AG09319 (cell line): ENCODE data around the gene FITM1.
A peak's percentile ranks its signal among the peaks of the same experiment; 100 is the strongest.

Experiments
- DNase-seq: peaks from one replicate; pipeline ENCODE4 v3.0.0-alpha.2; 2010; ENCODE audit warnings: low read depth; ENCODE audit errors: extremely low read depth
- TF ChIP-seq, protein P1 (sequence below): IDR thresholded peaks from 2 replicates; pipeline ENCODE4 v1.5.1; 2011; ENCODE audit warnings: low read depth, mild to moderate bottlenecking, inconsistent platforms, low read length, moderate library complexity

FITM1 gene

DNA sequence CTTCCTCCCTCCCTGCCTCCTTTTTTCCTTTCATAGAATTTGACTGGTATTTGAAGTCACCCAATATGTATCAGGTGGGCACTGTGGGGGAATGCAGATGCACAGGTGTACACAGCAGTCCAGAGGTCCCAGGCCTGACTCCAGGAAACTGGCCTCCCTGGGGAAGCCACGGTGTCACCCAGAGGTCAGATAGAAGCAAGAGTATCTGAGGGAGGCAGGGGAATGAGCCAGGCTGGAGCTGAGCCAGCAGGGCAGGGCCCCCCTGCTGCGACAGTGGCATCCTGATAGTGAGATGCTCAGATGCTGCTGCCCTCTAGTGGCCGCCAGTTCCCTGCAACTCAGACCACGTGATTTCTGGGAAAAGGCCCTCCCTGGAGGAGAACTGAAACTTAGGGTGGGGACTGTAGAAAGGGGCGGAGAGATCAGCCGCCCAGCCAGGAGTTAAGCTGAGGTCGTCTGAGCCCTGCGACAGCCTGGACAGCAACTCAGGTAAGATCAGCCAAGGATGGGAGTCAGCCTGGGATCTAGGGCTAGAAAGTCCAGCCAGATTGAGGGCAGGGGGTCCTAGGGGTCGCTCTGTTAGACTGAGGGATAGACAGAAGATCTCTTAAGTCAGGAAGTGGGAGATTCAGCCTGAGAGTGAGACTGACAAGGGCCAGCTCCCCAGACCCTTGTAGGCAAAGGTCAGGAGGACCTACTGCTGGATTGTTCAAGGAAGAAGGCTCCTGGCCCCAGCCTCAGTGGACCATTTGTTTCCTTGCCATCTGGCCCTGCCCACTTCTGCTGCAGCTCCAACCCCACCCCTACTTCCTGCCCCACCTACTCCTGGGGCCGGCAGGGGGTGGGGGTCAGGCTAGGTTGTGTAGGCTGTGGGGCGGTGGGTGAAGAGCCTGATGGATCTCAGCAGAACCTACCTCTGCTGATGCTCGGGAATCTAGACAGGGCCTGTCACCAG, 30.7 kb downstream of the FITM1 start, which contains the start of gene IRF9:
Gene IRF9, plus strand, starts transcription at position 416 of the 955 bp plus-strand sequence. CDS start 880 bp downstream, outside the sequence.
- DNase-seq = peak; percentile 90
- TF ChIP-seq, protein P1, sequence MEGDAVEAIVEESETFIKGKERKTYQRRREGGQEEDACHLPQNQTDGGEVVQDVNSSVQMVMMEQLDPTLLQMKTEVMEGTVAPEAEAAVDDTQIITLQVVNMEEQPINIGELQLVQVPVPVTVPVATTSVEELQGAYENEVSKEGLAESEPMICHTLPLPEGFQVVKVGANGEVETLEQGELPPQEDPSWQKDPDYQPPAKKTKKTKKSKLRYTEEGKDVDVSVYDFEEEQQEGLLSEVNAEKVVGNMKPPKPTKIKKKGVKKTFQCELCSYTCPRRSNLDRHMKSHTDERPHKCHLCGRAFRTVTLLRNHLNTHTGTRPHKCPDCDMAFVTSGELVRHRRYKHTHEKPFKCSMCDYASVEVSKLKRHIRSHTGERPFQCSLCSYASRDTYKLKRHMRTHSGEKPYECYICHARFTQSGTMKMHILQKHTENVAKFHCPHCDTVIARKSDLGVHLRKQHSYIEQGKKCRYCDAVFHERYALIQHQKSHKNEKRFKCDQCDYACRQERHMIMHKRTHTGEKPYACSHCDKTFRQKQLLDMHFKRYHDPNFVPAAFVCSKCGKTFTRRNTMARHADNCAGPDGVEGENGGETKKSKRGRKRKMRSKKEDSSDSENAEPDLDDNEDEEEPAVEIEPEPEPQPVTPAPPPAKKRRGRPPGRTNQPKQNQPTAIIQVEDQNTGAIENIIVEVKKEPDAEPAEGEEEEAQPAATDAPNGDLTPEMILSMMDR = peak; percentile 93

GRCh38 chr14:24162093-24162492, 31.6 kb downstream of the FITM1 start:
- TF ChIP-seq, protein P1 = no peak
- no peak for DNase-seq

DNA sequence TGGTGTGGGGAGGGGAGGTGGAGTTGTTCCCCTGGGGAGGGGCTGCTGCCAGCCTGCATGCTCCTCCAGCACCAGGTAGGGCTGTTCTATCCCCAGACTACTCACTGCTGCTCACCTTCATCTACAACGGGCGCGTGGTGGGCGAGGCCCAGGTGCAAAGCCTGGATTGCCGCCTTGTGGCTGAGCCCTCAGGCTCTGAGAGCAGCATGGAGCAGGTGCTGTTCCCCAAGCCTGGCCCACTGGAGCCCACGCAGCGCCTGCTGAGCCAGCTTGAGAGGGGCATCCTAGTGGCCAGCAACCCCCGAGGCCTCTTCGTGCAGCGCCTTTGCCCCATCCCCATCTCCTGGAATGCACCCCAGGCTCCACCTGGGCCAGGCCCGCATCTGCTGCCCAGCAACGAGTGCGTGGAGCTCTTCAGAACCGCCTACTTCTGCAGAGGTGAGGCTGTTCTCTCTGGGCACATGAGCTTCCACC, 34.1 kb downstream of the FITM1 start:
- DNase-seq = no peak
- TF ChIP-seq, protein P1 = no peak

- DNase-seq = no peak
- TF ChIP-seq, protein P1 = no peak
These were observed 35.3 kb downstream of the FITM1 start for GRCh38 chr14:24165785-24166184.

GRCh38 chr14:24167469-24168114, 37.1 kb downstream of the FITM1 start:
- TF ChIP-seq, protein P1 = no peak
- no peak for DNase-seq

DNA sequence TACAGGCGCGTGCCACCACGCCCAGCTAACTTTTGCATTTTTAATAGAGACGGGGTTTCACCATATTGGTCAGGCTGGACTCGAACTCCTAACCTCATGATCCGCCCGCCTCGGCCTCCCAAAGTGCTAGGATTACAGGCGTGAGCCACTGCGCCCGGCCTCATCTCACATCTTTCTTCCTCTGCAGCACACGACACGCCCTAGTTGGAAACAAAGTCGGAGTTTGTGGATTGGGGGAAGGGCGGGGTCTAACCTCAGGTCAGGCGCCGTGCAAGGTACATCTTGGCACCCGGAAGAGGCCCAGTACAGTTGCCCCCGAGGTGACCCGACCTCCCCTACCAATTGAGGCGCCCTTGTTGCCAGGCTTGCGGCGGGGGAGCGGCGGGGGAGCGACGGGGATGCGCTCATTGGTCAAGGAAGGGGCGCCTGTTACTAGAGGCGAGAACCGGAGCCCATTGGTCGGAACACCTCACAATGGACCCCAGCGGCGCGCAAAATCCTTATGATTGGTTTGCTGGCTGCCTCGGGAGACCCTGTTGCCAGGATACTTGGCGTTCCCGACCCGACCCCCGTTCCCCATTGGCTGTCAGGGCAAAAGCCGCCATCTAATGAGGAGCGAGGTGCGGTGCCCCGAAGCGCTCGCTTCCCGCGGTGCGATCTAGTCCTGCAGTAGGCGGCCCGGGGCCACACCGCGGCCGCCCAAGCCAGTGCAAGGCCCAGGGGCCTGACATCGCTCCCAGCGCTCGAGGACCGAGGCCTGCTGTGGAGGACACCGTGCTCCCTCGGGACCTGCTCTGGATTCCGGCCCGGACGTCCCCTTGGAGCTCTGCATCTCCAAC, 41.2 kb downstream of the FITM1 start, which contains the start of gene REC8:
Gene REC8, plus strand, starts transcription at position 659 of the 839 bp plus-strand sequence. CDS start 473 bp downstream, outside the sequence.
- no peak for DNase-seq
- TF ChIP-seq, protein P1 = no peak
